Astrocyte (in vitro differentiated cells and primary cell): Measurements from ENCODE around the gene FLCN.

ENCODE experiments used
- CTCF ChIP-seq: IDR thresholded peaks from 2 replicates; pipeline ENCODE4 v1.5.1; 2011; ENCODE audit warnings: low read depth, mild to moderate bottlenecking, inconsistent platforms, low read length, moderate library complexity; ENCODE audit not compliant: insufficient read depth
- EZH2 ChIP-seq: IDR thresholded peaks from 2 replicates; pipeline ENCODE4 v1.6.1; 2012; ENCODE audit warnings: mild to moderate bottlenecking, low read length, inconsistent platforms; ENCODE audit not compliant: insufficient read depth

DNA sequence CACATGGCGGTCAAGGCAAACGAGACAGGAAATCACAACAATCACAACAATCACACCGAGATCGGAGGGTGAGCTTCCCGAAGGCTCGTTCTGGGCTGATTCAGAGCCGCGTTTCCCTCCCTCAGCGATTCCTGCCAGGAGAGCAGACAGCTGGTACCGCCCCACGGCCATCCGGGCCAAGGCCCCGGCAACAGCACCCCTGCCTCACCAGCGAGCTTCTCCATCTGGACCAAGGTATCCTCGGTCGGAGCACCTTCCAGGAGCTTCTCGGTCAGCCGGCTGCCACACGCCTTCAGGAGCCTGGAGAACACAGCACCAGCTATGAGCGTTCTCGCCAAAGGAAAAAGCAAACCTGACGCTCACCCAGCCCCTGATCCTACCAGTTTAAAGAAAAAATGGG, 15.6 kb downstream of the FLCN start:
- TF ChIP-seq CTCF (no peak), EZH2 (no peak)
